H9 (cell line): ENCODE results near the gene USP47. TPM values are rescaled to one million over a fixed set of nuclear protein-coding genes. Genes with fewer than 3 reads are reported as not detected.

ENCODE experiments used
- DNase-seq: peaks from one replicate; pipeline ENCODE4 v3.0.0-alpha.2; 2017
- H2AFZ ChIP-seq: one replicate; pipeline ENCODE4 v1.6.1; 2013; ENCODE audit warnings: mild to moderate bottlenecking, low read length, control low read depth, moderate library complexity
- H2AK5ac ChIP-seq: 2 replicates; pipeline ENCODE4 v1.6.1; 2013; ENCODE audit warnings: low read length, control low read depth, mixed read lengths; ENCODE audit not compliant: insufficient read length
- H2BK120ac ChIP-seq: one replicate; pipeline ENCODE4 v1.6.1; 2013; ENCODE audit warnings: low read depth, mild to moderate bottlenecking, low read length, control low read depth, inconsistent platforms; ENCODE audit not compliant: poor library complexity, severe bottlenecking
- H2BK12ac ChIP-seq: 2 replicates; pipeline ENCODE4 v1.6.1; 2013; ENCODE audit warnings: low read length, control low read depth, mixed read lengths, low read depth; ENCODE audit not compliant: insufficient read length
- H2BK15ac ChIP-seq: 2 replicates; pipeline ENCODE4 v1.6.1; 2013; ENCODE audit warnings: low read depth, low read length, control low read depth
- H2BK20ac ChIP-seq: one replicate; pipeline ENCODE4 v1.6.1; 2013; ENCODE audit warnings: low read depth, mild to moderate bottlenecking, low read length, control low read depth, inconsistent platforms; ENCODE audit not compliant: poor library complexity, severe bottlenecking
- H2BK5ac ChIP-seq: 2 replicates; pipeline ENCODE4 v1.6.1; 2013; ENCODE audit warnings: low read length, control low read depth, mixed read lengths; ENCODE audit not compliant: insufficient read length
- H3K14ac ChIP-seq: 2 replicates; pipeline ENCODE4 v1.6.1; 2013; ENCODE audit warnings: low read length, control low read depth; ENCODE audit not compliant: insufficient read depth
- H3K18ac ChIP-seq: 2 replicates; pipeline ENCODE4 v1.6.1; 2013; ENCODE audit warnings: low read depth, mild to moderate bottlenecking, mixed read lengths, low read length, control low read depth; ENCODE audit not compliant: insufficient read length
- H3K23ac ChIP-seq: 2 replicates; pipeline ENCODE4 v1.6.1; 2013; ENCODE audit warnings: low read length, control low read depth, mixed read lengths, low read depth; ENCODE audit not compliant: insufficient read length
- H3K23me2 ChIP-seq: 2 replicates; pipeline ENCODE4 v1.6.1; 2013; ENCODE audit warnings: low read depth, mild to moderate bottlenecking, mixed read lengths, low read length, control low read depth; ENCODE audit not compliant: insufficient read length, poor library complexity, severe bottlenecking
- H3K27ac ChIP-seq: 2 replicates; pipeline ENCODE4 v1.5.1; 2013; ENCODE audit warnings: low read length, control low read depth, mixed read lengths, low read depth; ENCODE audit not compliant: insufficient read length
- H3K27me3 ChIP-seq: 2 replicates; pipeline ENCODE4 v1.6.1; 2013; ENCODE audit warnings: low read length, control low read depth, inconsistent platforms; ENCODE audit not compliant: insufficient read depth
- H3K4ac ChIP-seq: 2 replicates; pipeline ENCODE4 v1.6.1; 2013; ENCODE audit warnings: low read depth, mild to moderate bottlenecking, control low read depth, inconsistent platforms, low read length, moderate library complexity
- H3K4me1 ChIP-seq: 2 replicates; pipeline ENCODE4 v1.6.1; 2013; ENCODE audit warnings: low read length, control low read depth, inconsistent platforms; ENCODE audit not compliant: insufficient read depth
- H3K4me2 ChIP-seq: 2 replicates; pipeline ENCODE4 v1.6.1; 2013; ENCODE audit warnings: low read length, control low read depth, mixed read lengths; ENCODE audit not compliant: insufficient read length, insufficient read depth
- H3K56ac ChIP-seq: 2 replicates; pipeline ENCODE4 v1.6.1; 2013; ENCODE audit warnings: low read depth, mild to moderate bottlenecking, mixed read lengths, low read length, control low read depth; ENCODE audit not compliant: insufficient read length
- H3K79me1 ChIP-seq: 2 replicates; pipeline ENCODE4 v1.6.1; 2013; ENCODE audit warnings: low read depth, mild to moderate bottlenecking, moderate library complexity, low read length, control low read depth, inconsistent platforms; ENCODE audit not compliant: insufficient read depth, poor library complexity, severe bottlenecking
- H3K79me2 ChIP-seq: 2 replicates; pipeline ENCODE4 v1.6.1; 2013; ENCODE audit warnings: low read length, control low read depth, inconsistent platforms; ENCODE audit not compliant: insufficient read depth
- H3K9ac ChIP-seq: 2 replicates; pipeline ENCODE4 v1.6.1; 2013; ENCODE audit warnings: low read length, control low read depth, mixed read lengths; ENCODE audit not compliant: insufficient read length; ENCODE audit errors: extremely low read depth
- H3K9me3 ChIP-seq: one replicate; pipeline ENCODE4 v1.6.1; 2013; ENCODE audit warnings: low read depth, low read length, inconsistent platforms; ENCODE audit not compliant: control insufficient read depth
- H3T11ph ChIP-seq: one replicate; pipeline ENCODE4 v1.6.1; 2013; ENCODE audit warnings: mild to moderate bottlenecking, low read length, control low read depth, inconsistent platforms
- H4K20me1 ChIP-seq: one replicate; pipeline ENCODE4 v1.6.1; 2013; ENCODE audit not compliant: control insufficient read depth, insufficient read length, insufficient read depth
- H4K5ac ChIP-seq: 2 replicates; pipeline ENCODE4 v1.6.1; 2013; ENCODE audit warnings: low read depth, mild to moderate bottlenecking, mixed read lengths, low read length, control low read depth; ENCODE audit not compliant: insufficient read length
- H4K8ac ChIP-seq: replicated peaks from 2 replicates; pipeline ENCODE4 v1.6.1; 2013; ENCODE audit warnings: low read length, control low read depth, mixed read lengths, low read depth; ENCODE audit not compliant: insufficient read length
- H4K91ac ChIP-seq: 2 replicates; pipeline ENCODE4 v1.6.1; 2013; ENCODE audit warnings: low read depth, mild to moderate bottlenecking, moderate library complexity, mixed read lengths, low read length, control low read depth; ENCODE audit not compliant: insufficient read length
- H3K27ac Mint-ChIP-seq, 3 experiments: 2 replicates in 2 of 3; 3 replicates in 1 of 3; pipeline ENCODE4 v1.8.0; 2020 to 2021; ENCODE audit warnings: mixed read lengths in 3 of 3, mild to moderate bottlenecking in 1 of 3, moderate library complexity in 1 of 3
- H3K27me3 Mint-ChIP-seq: 2 replicates; pipeline ENCODE4 v1.8.0; 2021; ENCODE audit warnings: low read depth, mild to moderate bottlenecking, moderate library complexity, mixed read lengths
- H3K36me3 Mint-ChIP-seq, 3 experiments: 2 replicates in 2 of 3; 3 replicates in 1 of 3; pipeline ENCODE4 v1.8.0; 2020 to 2021; ENCODE audit warnings: low read depth in 3 of 3, mixed read lengths in 3 of 3; ENCODE audit not compliant: insufficient read depth in 1 of 3
- H3K4me1 Mint-ChIP-seq, 2 experiments: 2 replicates each; pipeline ENCODE4 v1.8.0; 2020; ENCODE audit warnings: mixed read lengths in 2 of 2
- H3K4me3 Mint-ChIP-seq, 2 experiments: 2 replicates in 1 of 2; 3 replicates in 1 of 2; pipeline ENCODE4 v1.8.0; 2020 to 2021; ENCODE audit warnings: mild to moderate bottlenecking in 2 of 2, mixed read lengths in 2 of 2, moderate library complexity in 1 of 2
- H3K9me3 Mint-ChIP-seq, 2 experiments: 2 replicates in 1 of 2; 3 replicates in 1 of 2; pipeline ENCODE4 v1.8.0; 2020; ENCODE audit warnings: mild to moderate bottlenecking in 2 of 2, mixed read lengths in 2 of 2, moderate library complexity in 1 of 2
- total RNA-seq: library from RNA; stranded (reverse); gene quantifications from 2 replicates; pipeline ENCODE4 v1.2.1, GENCODE V29; 2021
- TF ChIP-seq, protein P1 (sequence below): fragments of 200-600 bp; sonication (generic); conservative IDR thresholded peaks from 3 replicates; pipeline ENCODE4 v1.8.0; 2021; ENCODE audit warnings: antibody characterized with exemption, mild to moderate bottlenecking

USP47 gene
- total RNA-seq, 1 experiment from 2014 or later, result 26.7 TPM

DNA sequence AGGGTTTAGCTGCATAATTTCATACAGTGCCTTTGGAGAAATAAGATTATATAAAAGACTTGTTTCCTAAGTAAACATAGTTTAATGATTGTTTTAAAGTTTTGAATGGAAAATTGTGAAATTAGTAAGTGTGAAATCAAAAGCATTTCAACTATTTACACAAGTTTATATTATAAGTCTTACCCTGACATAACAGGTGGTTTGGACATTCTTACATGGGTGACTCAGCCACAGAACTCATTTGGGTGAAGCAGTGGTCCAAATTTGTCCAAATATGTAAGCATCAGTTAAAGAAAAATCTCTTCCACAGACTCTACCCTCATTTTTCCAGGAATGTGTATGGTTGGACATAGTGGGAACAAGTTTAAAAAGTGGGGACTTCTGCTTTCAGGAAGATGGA is 68.0 kb downstream of the USP47 start:
- Mint-ChIP-seq H3K27ac (no peak overlapping the region), H3K36me3 (peaks cover 0 to 9% (median 6%) of the 10 kb centered on the region in 3 experiments; a peak in 3 of 7 replicates), H3K4me3 (no peak overlapping the region), H3K27me3 (no peaks in the 10 kb centered on the region), H3K9me3 (no peaks in the 10 kb centered on the region), H3K4me1 (no peaks in the 10 kb centered on the region)
- TF ChIP-seq, protein P1, sequence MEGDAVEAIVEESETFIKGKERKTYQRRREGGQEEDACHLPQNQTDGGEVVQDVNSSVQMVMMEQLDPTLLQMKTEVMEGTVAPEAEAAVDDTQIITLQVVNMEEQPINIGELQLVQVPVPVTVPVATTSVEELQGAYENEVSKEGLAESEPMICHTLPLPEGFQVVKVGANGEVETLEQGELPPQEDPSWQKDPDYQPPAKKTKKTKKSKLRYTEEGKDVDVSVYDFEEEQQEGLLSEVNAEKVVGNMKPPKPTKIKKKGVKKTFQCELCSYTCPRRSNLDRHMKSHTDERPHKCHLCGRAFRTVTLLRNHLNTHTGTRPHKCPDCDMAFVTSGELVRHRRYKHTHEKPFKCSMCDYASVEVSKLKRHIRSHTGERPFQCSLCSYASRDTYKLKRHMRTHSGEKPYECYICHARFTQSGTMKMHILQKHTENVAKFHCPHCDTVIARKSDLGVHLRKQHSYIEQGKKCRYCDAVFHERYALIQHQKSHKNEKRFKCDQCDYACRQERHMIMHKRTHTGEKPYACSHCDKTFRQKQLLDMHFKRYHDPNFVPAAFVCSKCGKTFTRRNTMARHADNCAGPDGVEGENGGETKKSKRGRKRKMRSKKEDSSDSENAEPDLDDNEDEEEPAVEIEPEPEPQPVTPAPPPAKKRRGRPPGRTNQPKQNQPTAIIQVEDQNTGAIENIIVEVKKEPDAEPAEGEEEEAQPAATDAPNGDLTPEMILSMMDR, result no peak
- H3K14ac ChIP-seq, result no peak overlapping the region
- H3K56ac ChIP-seq, result no peak overlapping the region
- no peak overlapping the region for H3K27ac ChIP-seq
- no peaks in the 10 kb centered on the region for H3K79me1 ChIP-seq
- H3T11ph ChIP-seq, result no peak overlapping the region
- H3K4ac ChIP-seq, result no peak overlapping the region
- H3K4me2 ChIP-seq, result no peak overlapping the region
- no peaks in the 10 kb centered on the region for H3K4me1 ChIP-seq
- no peak overlapping the region for H2BK5ac ChIP-seq
- no peak overlapping the region for H3K18ac ChIP-seq
- no peaks in the 10 kb centered on the region for H3K79me2 ChIP-seq
- H2BK12ac ChIP-seq, result no peak overlapping the region
- H3K9me3 ChIP-seq, result no peaks in the 10 kb centered on the region
- H2BK15ac ChIP-seq, result no peak overlapping the region
- no peak overlapping the region for H2AFZ ChIP-seq
- H3K23me2 ChIP-seq, result no peaks in the 10 kb centered on the region
- H2BK120ac ChIP-seq, result no peak overlapping the region
- no peak overlapping the region for H4K91ac ChIP-seq
- no peaks in the 10 kb centered on the region for H4K20me1 ChIP-seq
- no peak overlapping the region for H2BK20ac ChIP-seq
- no peaks in the 10 kb centered on the region for H3K27me3 ChIP-seq
- H4K5ac ChIP-seq, result no peak overlapping the region
- no peak overlapping the region for H3K23ac ChIP-seq
- no peak for DNase-seq
- no peak overlapping the region for H3K9ac ChIP-seq
- no peak overlapping the region for H4K8ac ChIP-seq
- no peak overlapping the region for H2AK5ac ChIP-seq
